Natural killer cell (primary cell): ENCODE data around the gene ACOT11. TPM values are rescaled to one million over a fixed set of nuclear protein-coding genes. Genes with fewer than 3 reads are reported as not detected.

Source experiments
- ATAC-seq, 3 donors: fragments of 150-1000 bp in 2 of 3; fragments of 200-7000 bp in 1 of 3; cut with Tn5 transposase; 1 replicate in 1 of 3; 2 replicates in 2 of 3; pipeline ENCODE4 v1.10.0; 2021; ENCODE audit warnings: mild to moderate bottlenecking in 2 of 3, moderate library complexity in 2 of 3
- DNase-seq, 2 donors: peaks; one replicate each; pipeline versions ENCODE4 v3.0.0 to v3.0.0-alpha.2; 2013 to 2021; ENCODE audit warnings: mixed read lengths in 1 of 2
- H3K27ac ChIP-seq: one replicate; pipeline ENCODE4 v1.5.1; 2013; ENCODE audit warnings: mild to moderate bottlenecking, low read length
- H3K27me3 ChIP-seq: one replicate; pipeline ENCODE4 v1.6.1; 2013; ENCODE audit warnings: low read length; ENCODE audit not compliant: control insufficient read depth, insufficient read depth
- H3K36me3 ChIP-seq: one replicate; pipeline ENCODE4 v1.6.1; 2013; ENCODE audit warnings: low read length; ENCODE audit not compliant: control insufficient read depth, insufficient read depth
- H3K4me1 ChIP-seq: one replicate; pipeline ENCODE4 v1.6.1; 2013; ENCODE audit warnings: low read length; ENCODE audit not compliant: control insufficient read depth, insufficient read depth
- H3K4me3 ChIP-seq: one replicate; pipeline ENCODE4 v1.5.1; 2013; ENCODE audit warnings: low read length
- H3K9me3 ChIP-seq: one replicate; pipeline ENCODE4 v1.6.1; 2013; ENCODE audit warnings: low read length; ENCODE audit not compliant: control insufficient read depth, insufficient read depth
- H3K27ac Mint-ChIP-seq, 2 donors: one replicate each; pipeline ENCODE4 v1.8.0; 2022; ENCODE audit warnings: mild to moderate bottlenecking in 2 of 2, mixed read lengths in 2 of 2, moderate library complexity in 1 of 2
- H3K27me3 Mint-ChIP-seq, 2 donors: one replicate each; pipeline ENCODE4 v1.8.0; 2022; ENCODE audit warnings: low read depth in 2 of 2, mixed read lengths in 2 of 2
- H3K36me3 Mint-ChIP-seq: one replicate; pipeline ENCODE4 v1.8.0; 2022; ENCODE audit warnings: mixed read lengths
- H3K4me1 Mint-ChIP-seq, 2 donors: one replicate each; pipeline ENCODE4 v1.8.0; 2022; ENCODE audit warnings: mixed read lengths in 2 of 2
- H3K4me3 Mint-ChIP-seq: one replicate; pipeline ENCODE4 v1.8.0; 2022; ENCODE audit warnings: mild to moderate bottlenecking, moderate library complexity, mixed read lengths
- H3K9me3 Mint-ChIP-seq, 2 donors: one replicate each; pipeline ENCODE4 v1.8.0; 2022; ENCODE audit warnings: mixed read lengths in 2 of 2
- CTCF ChIP-seq: fragments of 200-600 bp; IDR thresholded peaks from one replicate; pipeline ENCODE4 v1.8.0; 2022; ENCODE audit warnings: antibody characterized with exemption
- WGBS: methylation state at CpG from one replicate; pipeline ENCODE4 v1.1.7; 2013; ENCODE audit warnings: missing lambda C conversion rate; ENCODE audit not compliant: insufficient coverage; 5-methylcytosine and 5-hydroxymethylcytosine counted together
- intact Hi-C: fragments of 100-400 bp; cut with micrococcal nuclease; formaldehyde crosslinking; loops from one replicate; pipeline ENCODE4 v1.14.2; 2022
- total RNA-seq, 4 donors: library from RNA; stranded (reverse); fragments of 120-200 nt in 1 of 4; gene quantifications; one replicate each; pipeline versions ENCODE4 v1.2.3 to v1.2.4, GENCODE V29; 2013 to 2022

The ACOT11 gene
- total RNA-seq, 3 donors from 2014 or later (not counting 1 experiment from before 2014, with no cell fraction given), result 0.61 to 1.2 (median 0.85) TPM

DNA sequence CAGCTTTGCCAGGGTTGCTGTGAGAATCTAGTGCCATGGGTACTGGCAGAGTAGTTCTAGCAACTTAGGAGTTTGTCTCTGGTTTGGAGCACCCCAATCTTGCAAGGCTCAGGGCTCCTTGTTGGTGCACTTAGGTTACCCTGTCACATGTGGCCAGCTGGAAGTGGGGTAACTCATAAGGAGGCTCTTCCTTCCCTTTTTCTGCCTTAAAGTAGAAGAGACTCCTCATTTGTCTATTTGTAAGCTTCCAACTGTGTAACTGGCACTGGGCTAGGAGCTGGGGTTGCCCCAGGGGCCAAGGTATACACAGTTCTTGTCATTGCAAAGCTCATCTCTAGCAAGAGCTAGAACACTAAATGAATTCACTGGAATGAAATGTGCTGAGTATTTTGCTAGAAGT, 104.1 kb downstream of the ACOT11 start:
- Histone ChIP-seq H3K4me1 (no peaks in the 10 kb centered on the region), H3K9me3 (no peaks in the 10 kb centered on the region), H3K4me3 (no peak overlapping the region), H3K27ac (no peak overlapping the region), H3K27me3 (no peaks in the 10 kb centered on the region), H3K36me3 (no peaks in the 10 kb centered on the region)
- Mint-ChIP-seq H3K4me3 (no peak overlapping the region), H3K36me3 (no peaks in the 10 kb centered on the region), H3K27me3 (peaks cover 5 to 12% of the 10 kb centered on the region in 2 donors), H3K27ac (no peak overlapping the region), H3K9me3 (no peaks in the 10 kb centered on the region), H3K4me1 (no peaks in the 10 kb centered on the region)
- TF ChIP-seq CTCF, result no peak
- intact Hi-C loops, result no loop called here
- DNase-seq (no peak), ATAC-seq (no peak)

- Mint-ChIP-seq H3K27me3 (peaks cover 5 to 12% of the 10 kb centered on the region in 2 donors), H3K4me1 (no peaks in the 10 kb centered on the region), H3K9me3 (no peaks in the 10 kb centered on the region), H3K4me3 (no peak overlapping the region), H3K36me3 (no peaks in the 10 kb centered on the region), H3K27ac (no peak overlapping the region)
- intact Hi-C loops, result no loop called here
- Histone ChIP-seq H3K27me3 (no peaks in the 10 kb centered on the region), H3K27ac (no peak overlapping the region), H3K36me3 (no peaks in the 10 kb centered on the region), H3K9me3 (no peaks in the 10 kb centered on the region), H3K4me3 (no peak overlapping the region), H3K4me1 (no peaks in the 10 kb centered on the region)
- ATAC-seq (no peak), DNase-seq (no peak)
- 75% methylated on average over 4 of the region's 4 CpGs for WGBS
- TF ChIP-seq CTCF, result no peak
These were observed 105.0 kb downstream of the ACOT11 start for GRCh38 chr1:54653036-54653435.

- H3K36me3 Mint-ChIP-seq, result no peaks in the 10 kb centered on the region
- WGBS, result 89% methylated on average over 2 of the region's 2 CpGs
- H3K27ac Mint-ChIP-seq, result no peak overlapping the region
- H3K4me3 Mint-ChIP-seq, result no peak overlapping the region
- intact Hi-C loops, result no loop called here
- H3K27ac ChIP-seq, result no peak overlapping the region
- DNase-seq (no peak), ATAC-seq (no peak)
- H3K27me3 Mint-ChIP-seq, result no peaks in the 10 kb centered on the region
- no peak overlapping the region for H3K4me3 ChIP-seq
- no peaks in the 10 kb centered on the region for H3K9me3 Mint-ChIP-seq
- TF ChIP-seq CTCF, result no peak
- H3K36me3 ChIP-seq, result no peaks in the 10 kb centered on the region
- H3K4me1 ChIP-seq, result no peaks in the 10 kb centered on the region
- no peaks in the 10 kb centered on the region for H3K27me3 ChIP-seq
- no peaks in the 10 kb centered on the region for H3K4me1 Mint-ChIP-seq
- no peaks in the 10 kb centered on the region for H3K9me3 ChIP-seq
These were observed 110.3 kb downstream of the ACOT11 start for GRCh38 chr1:54658164-54658913.

Other genes with a start within 250 kb of the ACOT11 start
- 100 to 1,000 TPM; 162 to 224 (median 164) TPM for gene SSBP3, start 141.8 kb upstream of the ACOT11 start, total RNA-seq
- not detected for gene FAM151A, start 75.3 kb downstream of the ACOT11 start, total RNA-seq
- under 1 TPM; 0.16 to 0.88 (median 0.33) TPM for gene MROH7, start 93.6 kb downstream of the ACOT11 start, total RNA-seq
- gene TTC4, start 167.6 kb downstream of the ACOT11 start, total RNA-seq, result 10 to 100 TPM in 1 of 3 donors, 1 to 10 TPM in 2; 7.8 to 13.6 (median 10.0) TPM
- 1 to 10 TPM in 1 of 3 donors, under 1 TPM in 2; 0.95 to 1.4 (median 0.96) TPM for gene PARS2, start 216.3 kb downstream of the ACOT11 start, total RNA-seq